ENCODE measurements around the gene WSCD2.

The WSCD2 gene

GRCh38 chr12:108129017-108129812 is at the start of gene WSCD2:
TSS of gene WSCD2 (plus strand) at chr12:108129288. CDS start at chr12:108195833, 66,545 bp downstream.
- CTCF ChIA-PET, result no interaction called here
- DNase-seq (ENCODE audit: extremely low spot score), result no peak
- POLR2A ChIA-PET, result no interaction called here
- TF ChIP-seq, protein P1, sequence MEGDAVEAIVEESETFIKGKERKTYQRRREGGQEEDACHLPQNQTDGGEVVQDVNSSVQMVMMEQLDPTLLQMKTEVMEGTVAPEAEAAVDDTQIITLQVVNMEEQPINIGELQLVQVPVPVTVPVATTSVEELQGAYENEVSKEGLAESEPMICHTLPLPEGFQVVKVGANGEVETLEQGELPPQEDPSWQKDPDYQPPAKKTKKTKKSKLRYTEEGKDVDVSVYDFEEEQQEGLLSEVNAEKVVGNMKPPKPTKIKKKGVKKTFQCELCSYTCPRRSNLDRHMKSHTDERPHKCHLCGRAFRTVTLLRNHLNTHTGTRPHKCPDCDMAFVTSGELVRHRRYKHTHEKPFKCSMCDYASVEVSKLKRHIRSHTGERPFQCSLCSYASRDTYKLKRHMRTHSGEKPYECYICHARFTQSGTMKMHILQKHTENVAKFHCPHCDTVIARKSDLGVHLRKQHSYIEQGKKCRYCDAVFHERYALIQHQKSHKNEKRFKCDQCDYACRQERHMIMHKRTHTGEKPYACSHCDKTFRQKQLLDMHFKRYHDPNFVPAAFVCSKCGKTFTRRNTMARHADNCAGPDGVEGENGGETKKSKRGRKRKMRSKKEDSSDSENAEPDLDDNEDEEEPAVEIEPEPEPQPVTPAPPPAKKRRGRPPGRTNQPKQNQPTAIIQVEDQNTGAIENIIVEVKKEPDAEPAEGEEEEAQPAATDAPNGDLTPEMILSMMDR (IDR thresholded peaks at IDR 0.05; ENCODE audit: control extremely low read depth, extremely low read depth, low read depth, missing control alignments), result no peak

DNA sequence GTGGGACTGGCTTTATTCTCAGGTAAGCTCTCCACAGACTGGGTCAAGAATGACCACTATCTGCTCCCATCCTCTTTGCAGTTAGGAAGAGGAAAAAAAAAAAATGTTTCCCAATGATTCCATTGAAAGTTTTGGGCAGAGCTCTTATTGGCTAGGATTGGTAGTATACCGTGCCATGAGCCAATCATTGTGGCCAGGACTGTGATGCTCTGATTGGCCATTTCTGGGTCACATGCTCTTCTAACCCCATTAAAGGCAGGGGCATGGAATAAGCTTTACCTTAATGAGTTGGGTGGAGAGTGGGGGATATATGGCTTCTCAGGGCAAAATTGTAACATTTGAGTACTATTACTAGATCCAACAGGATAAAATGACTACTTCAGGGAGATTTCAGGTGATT is 49.4 kb upstream of the WSCD2 start:
- ChIA-PET CTCF (no interaction called here), POLR2A (no interaction called here)
- DNase-seq (ENCODE audit: extremely low spot score), result no peak
- TF ChIP-seq, protein P1 (IDR thresholded peaks at IDR 0.05; ENCODE audit: control extremely low read depth, extremely low read depth, low read depth, missing control alignments), result no peak

DNA sequence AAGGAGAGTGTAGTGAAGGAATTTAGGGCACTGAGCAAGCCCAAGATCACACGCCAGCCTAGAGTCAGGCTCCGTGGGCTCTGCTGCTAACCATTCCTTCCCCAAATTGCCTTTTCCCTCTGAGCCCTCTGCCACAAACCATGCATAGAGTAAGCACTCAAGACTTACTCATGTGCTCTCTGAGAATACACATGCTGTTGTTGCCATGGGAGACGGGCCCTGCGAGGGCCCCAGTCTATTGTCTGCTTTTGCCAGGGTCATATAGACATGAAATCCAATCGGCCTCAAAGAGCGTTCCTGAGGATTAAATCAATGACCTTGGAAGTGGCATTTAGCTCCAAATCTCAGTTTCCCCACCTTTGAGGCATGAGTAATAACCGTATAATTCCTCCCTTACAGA is 48.7 kb upstream of the WSCD2 start:
- ChIA-PET POLR2A (no interaction called here), CTCF (no interaction called here)
- TF ChIP-seq, protein P1 (IDR thresholded peaks at IDR 0.05; ENCODE audit: control extremely low read depth, extremely low read depth, low read depth, missing control alignments), result no peak
- DNase-seq (ENCODE audit: extremely low spot score), result no peak

DNA sequence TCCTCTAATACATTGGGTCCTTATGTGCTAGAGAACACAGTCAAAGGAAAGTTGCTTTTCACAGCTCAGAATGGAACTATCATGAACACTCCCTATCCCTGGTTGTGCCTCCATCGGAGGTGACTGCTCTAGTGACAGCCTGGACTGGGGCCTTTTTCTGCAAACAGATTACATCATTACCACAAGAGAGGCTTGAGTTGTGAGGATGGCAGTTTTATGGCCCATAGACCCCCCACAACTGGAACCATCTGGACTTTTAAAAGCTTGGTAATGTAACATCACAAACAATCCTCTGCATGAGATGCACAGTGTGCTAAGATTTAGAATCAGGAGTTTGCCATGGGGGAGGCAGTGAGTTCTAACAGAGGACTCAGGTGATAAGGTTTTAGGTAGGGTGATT is 46.6 kb upstream of the WSCD2 start:
- CTCF ChIA-PET, result no interaction called here
- no peak for DNase-seq (ENCODE audit: extremely low spot score)
- POLR2A ChIA-PET, result no interaction called here
- TF ChIP-seq, protein P1 (IDR thresholded peaks at IDR 0.05; ENCODE audit: control extremely low read depth, extremely low read depth, low read depth, missing control alignments), result no peak

- POLR2A ChIA-PET, result no interaction called here
These were observed 41.2 kb upstream of the WSCD2 start for GRCh38 chr12:108087900-108088299.

DNA sequence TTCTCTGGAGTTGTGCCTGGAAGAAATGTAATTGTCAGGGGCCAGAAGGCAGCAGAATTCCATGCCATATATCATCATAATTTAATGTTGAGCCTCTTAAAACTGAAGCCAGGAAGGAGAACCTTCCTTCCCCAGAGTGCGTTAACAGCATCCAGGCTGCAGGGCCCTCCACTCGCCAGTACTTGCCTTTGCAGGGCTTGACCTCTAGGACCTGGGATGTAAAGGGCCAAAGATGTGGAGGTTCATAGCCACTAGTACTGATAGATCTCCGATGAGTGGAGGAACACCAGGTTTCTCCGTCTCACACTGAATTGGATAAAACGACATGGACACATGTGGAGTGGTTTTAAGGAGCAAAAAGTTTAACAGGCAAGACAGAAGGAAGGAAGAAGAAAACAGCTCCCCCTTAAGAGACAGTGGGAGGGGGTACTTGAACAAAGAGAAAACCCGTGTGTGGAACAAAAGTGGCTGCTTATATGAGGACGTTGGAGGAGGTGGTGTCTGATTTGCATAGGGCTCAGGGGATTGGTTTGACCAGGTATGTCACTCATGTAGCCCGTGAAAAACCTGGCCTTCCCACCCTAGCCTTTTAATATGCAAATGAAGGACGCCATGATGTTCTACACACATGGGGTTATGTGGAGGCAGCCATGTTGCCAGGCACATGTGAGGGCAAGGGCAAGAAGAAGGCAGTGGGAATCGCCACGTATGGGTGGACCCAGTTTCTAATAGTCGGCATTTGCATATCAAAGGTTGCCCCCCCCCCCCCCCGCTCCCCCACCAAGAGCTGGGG is 38.8 kb upstream of the WSCD2 start:
- TF ChIP-seq, protein P1 (IDR thresholded peaks at IDR 0.05; ENCODE audit: control extremely low read depth, extremely low read depth, low read depth, missing control alignments), result no peak
- CTCF ChIA-PET, result no interaction called here
- DNase-seq (ENCODE audit: extremely low spot score), result no peak
- POLR2A ChIA-PET, result no interaction called here

More at GRCh38 chr12:108087900-108088299, 41.2 kb upstream of the WSCD2 start:
- DNase-seq (ENCODE audit: extremely low spot score), result no peak
- TF ChIP-seq, protein P1 (IDR thresholded peaks at IDR 0.05; ENCODE audit: control extremely low read depth, extremely low read depth, low read depth, missing control alignments), result no peak
- CTCF ChIA-PET, result interaction anchor here (1.0 to 1.3 kb wide), 3 partner anchors 10 to 15 kb away, joined by 3 read pairs; no protein-coding TSS in a partner anchor
